Measurements from ENCODE around the gene PCDHGC4.
A peak's percentile ranks its signal among the peaks of the same experiment; 100 is the strongest.

Gene PCDHGC4
- total RNA-seq = 0 reads per million in 3 donors

- no peak within 1 kb of the TSS for H3K27ac ChIP-seq (ENCODE audit: insufficient read depth, low read length, poor library complexity, severe bottlenecking)
- H3K4me1 ChIP-seq (ENCODE audit: control insufficient read depth, insufficient read depth, low read length, poor library complexity, severe bottlenecking) = peaks cover 9% of the 10 kb centered on the region
- no peak within 1 kb of the TSS for H3K4me3 ChIP-seq (ENCODE audit: insufficient read depth, low read depth, low read length, poor library complexity, severe bottlenecking)
Observed at GRCh38 chr5:141484641-141485311, at the start of gene PCDHGC4. TSS of gene PCDHGC4 (plus strand) at chr5:141485030. CDS start at chr5:141485174, 144 bp downstream.

GRCh38 chr5:141437221-141437620 lies 47.6 kb upstream of the PCDHGC4 start:
- Histone ChIP-seq H3K4me3 (ENCODE audit: insufficient read depth, low read depth, low read length, poor library complexity, severe bottlenecking) (no peak overlapping the region), H3K36me3 (ENCODE audit: control insufficient read depth, insufficient read depth, low read length) (no peaks in the 10 kb centered on the region), H3K4me1 (ENCODE audit: control insufficient read depth, insufficient read depth, low read length, poor library complexity, severe bottlenecking) (no peaks in the 10 kb centered on the region), H3K9me3 (ENCODE audit: control insufficient read depth, low read length) (peaks cover under 1% of the 10 kb centered on the region), H3K27me3 (replicated peaks; ENCODE audit: control insufficient read depth, insufficient read depth, low read length, poor library complexity, severe bottlenecking) (peaks cover under 1% of the 10 kb centered on the region), H3K27ac (ENCODE audit: insufficient read depth, low read length, poor library complexity, severe bottlenecking) (no peak overlapping the region)
- no peak for DNase-seq

More at GRCh38 chr5:141484641-141485311, at the start of gene PCDHGC4:
- no peaks in the 10 kb centered on the region for H3K36me3 ChIP-seq (ENCODE audit: control insufficient read depth, insufficient read depth, low read length)
- H3K9me3 ChIP-seq (ENCODE audit: control insufficient read depth, low read length) = no peaks in the 10 kb centered on the region
- DNase-seq = no peak
- peaks cover 26% of the 10 kb centered on the region for H3K27me3 ChIP-seq (replicated peaks; ENCODE audit: control insufficient read depth, insufficient read depth, low read length, poor library complexity, severe bottlenecking)

GRCh38 chr5:141439411-141440141 lies 45.3 kb upstream of the PCDHGC4 start:
- Histone ChIP-seq H3K4me3 (ENCODE audit: insufficient read depth, low read depth, low read length, poor library complexity, severe bottlenecking) (no peak overlapping the region), H3K9me3 (ENCODE audit: control insufficient read depth, low read length) (no peaks in the 10 kb centered on the region), H3K36me3 (ENCODE audit: control insufficient read depth, insufficient read depth, low read length) (no peaks in the 10 kb centered on the region), H3K4me1 (ENCODE audit: control insufficient read depth, insufficient read depth, low read length, poor library complexity, severe bottlenecking) (no peaks in the 10 kb centered on the region), H3K27ac (ENCODE audit: insufficient read depth, low read length, poor library complexity, severe bottlenecking) (no peak overlapping the region), H3K27me3 (replicated peaks; ENCODE audit: control insufficient read depth, insufficient read depth, low read length, poor library complexity, severe bottlenecking) (no peaks in the 10 kb centered on the region)
- no peak for DNase-seq

GRCh38 chr5:141440341-141440740 lies 44.5 kb upstream of the PCDHGC4 start:
- Histone ChIP-seq H3K4me3 (ENCODE audit: insufficient read depth, low read depth, low read length, poor library complexity, severe bottlenecking) (no peak overlapping the region), H3K27ac (ENCODE audit: insufficient read depth, low read length, poor library complexity, severe bottlenecking) (no peak overlapping the region), H3K4me1 (ENCODE audit: control insufficient read depth, insufficient read depth, low read length, poor library complexity, severe bottlenecking) (no peaks in the 10 kb centered on the region), H3K27me3 (replicated peaks; ENCODE audit: control insufficient read depth, insufficient read depth, low read length, poor library complexity, severe bottlenecking) (no peaks in the 10 kb centered on the region), H3K36me3 (ENCODE audit: control insufficient read depth, insufficient read depth, low read length) (no peaks in the 10 kb centered on the region), H3K9me3 (ENCODE audit: control insufficient read depth, low read length) (no peaks in the 10 kb centered on the region)
- no peak for DNase-seq

GRCh38 chr5:141441571-141442170 lies 43.2 kb upstream of the PCDHGC4 start:
- no peaks in the 10 kb centered on the region for H3K27me3 ChIP-seq (replicated peaks; ENCODE audit: control insufficient read depth, insufficient read depth, low read length, poor library complexity, severe bottlenecking)
- no peak overlapping the region for H3K4me3 ChIP-seq (ENCODE audit: insufficient read depth, low read depth, low read length, poor library complexity, severe bottlenecking)
- no peaks in the 10 kb centered on the region for H3K36me3 ChIP-seq (ENCODE audit: control insufficient read depth, insufficient read depth, low read length)
- H3K27ac ChIP-seq (ENCODE audit: insufficient read depth, low read length, poor library complexity, severe bottlenecking) = no peak overlapping the region
- H3K4me1 ChIP-seq (ENCODE audit: control insufficient read depth, insufficient read depth, low read length, poor library complexity, severe bottlenecking) = no peaks in the 10 kb centered on the region
- DNase-seq = no peak
- H3K9me3 ChIP-seq (ENCODE audit: control insufficient read depth, low read length) = no peaks in the 10 kb centered on the region

- no peaks in the 10 kb centered on the region for H3K36me3 ChIP-seq (ENCODE audit: control insufficient read depth, insufficient read depth, low read length)
- H3K27me3 ChIP-seq (replicated peaks; ENCODE audit: control insufficient read depth, insufficient read depth, low read length, poor library complexity, severe bottlenecking) = no peaks in the 10 kb centered on the region
- H3K27ac ChIP-seq (ENCODE audit: insufficient read depth, low read length, poor library complexity, severe bottlenecking) = no peak overlapping the region
- no peak overlapping the region for H3K4me3 ChIP-seq (ENCODE audit: insufficient read depth, low read depth, low read length, poor library complexity, severe bottlenecking)
- no peaks in the 10 kb centered on the region for H3K9me3 ChIP-seq (ENCODE audit: control insufficient read depth, low read length)
- no peaks in the 10 kb centered on the region for H3K4me1 ChIP-seq (ENCODE audit: control insufficient read depth, insufficient read depth, low read length, poor library complexity, severe bottlenecking)
- DNase-seq = no peak
Observed at GRCh38 chr5:141465351-141465750, 19.5 kb upstream of the PCDHGC4 start.

- H3K27me3 ChIP-seq (replicated peaks; ENCODE audit: control insufficient read depth, insufficient read depth, low read length, poor library complexity, severe bottlenecking) = peaks cover 26% of the 10 kb centered on the region
- no peak within 1 kb of the TSS for H3K27ac ChIP-seq (ENCODE audit: insufficient read depth, low read length, poor library complexity, severe bottlenecking)
- H3K9me3 ChIP-seq (ENCODE audit: control insufficient read depth, low read length) = no peaks in the 10 kb centered on the region
- no peak for DNase-seq
- peaks cover 9% of the 10 kb centered on the region for H3K4me1 ChIP-seq (ENCODE audit: control insufficient read depth, insufficient read depth, low read length, poor library complexity, severe bottlenecking)
- H3K36me3 ChIP-seq (ENCODE audit: control insufficient read depth, insufficient read depth, low read length) = no peaks in the 10 kb centered on the region
- H3K4me3 ChIP-seq (ENCODE audit: insufficient read depth, low read depth, low read length, poor library complexity, severe bottlenecking) = peak within 1 kb of the TSS; percentile 54
Observed at GRCh38 chr5:141475625-141476131, 9.2 kb upstream of the PCDHGC4 start, which contains the start of gene PCDHGC3. TSS of gene PCDHGC3 (plus strand) at chr5:141475966. CDS start at chr5:141476117, 151 bp downstream.

- Histone ChIP-seq H3K27ac (ENCODE audit: insufficient read depth, low read length, poor library complexity, severe bottlenecking) (no peak overlapping the region), H3K4me1 (ENCODE audit: control insufficient read depth, insufficient read depth, low read length, poor library complexity, severe bottlenecking) (peaks cover 9% of the 10 kb centered on the region), H3K27me3 (replicated peaks; ENCODE audit: control insufficient read depth, insufficient read depth, low read length, poor library complexity, severe bottlenecking) (peaks cover 26% of the 10 kb centered on the region), H3K9me3 (ENCODE audit: control insufficient read depth, low read length) (no peaks in the 10 kb centered on the region), H3K36me3 (ENCODE audit: control insufficient read depth, insufficient read depth, low read length) (no peaks in the 10 kb centered on the region), H3K4me3 (ENCODE audit: insufficient read depth, low read depth, low read length, poor library complexity, severe bottlenecking) (peak overlapping the region; percentile 54)
- DNase-seq = no peak
Observed at GRCh38 chr5:141476132-141476911, 8.5 kb upstream of the PCDHGC4 start.

- Histone ChIP-seq H3K27me3 (replicated peaks; ENCODE audit: control insufficient read depth, insufficient read depth, low read length, poor library complexity, severe bottlenecking) (peaks cover 26% of the 10 kb centered on the region), H3K9me3 (ENCODE audit: control insufficient read depth, low read length) (no peaks in the 10 kb centered on the region), H3K27ac (ENCODE audit: insufficient read depth, low read length, poor library complexity, severe bottlenecking) (no peak overlapping the region), H3K36me3 (ENCODE audit: control insufficient read depth, insufficient read depth, low read length) (no peaks in the 10 kb centered on the region), H3K4me1 (ENCODE audit: control insufficient read depth, insufficient read depth, low read length, poor library complexity, severe bottlenecking) (peaks cover 9% of the 10 kb centered on the region), H3K4me3 (ENCODE audit: insufficient read depth, low read depth, low read length, poor library complexity, severe bottlenecking) (peak overlapping the region; percentile 54)
- DNase-seq = no peak
Observed at GRCh38 chr5:141477044-141477575, 7.7 kb upstream of the PCDHGC4 start.

Data from effector memory CD4-positive, alpha-beta T cell (primary cell).